NCI-H82 treated with DMSO at 0.1 percent for 48 hours (cell line): ENCODE measurements around the gene RPTOR.
"Not testable (repeated sequence)": the region's sequence is repeated elsewhere in the genome, so short reads cannot be mapped to it uniquely, and the experiment has no call there.

Experiments used
- DNase-seq: peaks from one replicate; lab custom pipeline; 2025; ENCODE audit not compliant: unreplicated experiment; lab: John Stamatoyannopoulos, UW

RPTOR gene

GRCh38 chr17:80545499-80545826 lies 825 bp downstream of the RPTOR start:
- no peak for DNase-seq

GRCh38 chr17:80546267-80546666 lies 1.6 kb downstream of the RPTOR start:
- no peak for DNase-seq

DNA sequence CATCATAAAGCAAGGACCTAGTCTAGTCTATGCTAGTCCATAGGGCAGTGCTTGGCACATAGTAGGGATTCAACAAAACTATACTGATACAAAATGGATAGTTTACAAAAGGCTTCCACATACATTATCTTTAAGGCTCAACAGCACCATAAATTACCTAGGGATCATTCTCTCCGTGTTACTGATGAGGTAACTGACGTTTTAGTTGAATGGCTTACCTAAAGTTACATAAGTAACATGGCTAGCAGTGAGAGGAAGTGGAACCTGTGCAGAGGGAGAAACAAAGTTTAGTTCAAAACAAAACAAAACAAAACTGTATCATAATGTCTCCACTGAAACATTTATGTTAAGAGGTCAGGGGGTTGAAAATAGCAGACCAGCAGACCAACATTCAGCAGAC lies 7.9 kb downstream of the RPTOR start:
- no peak for DNase-seq

DNA sequence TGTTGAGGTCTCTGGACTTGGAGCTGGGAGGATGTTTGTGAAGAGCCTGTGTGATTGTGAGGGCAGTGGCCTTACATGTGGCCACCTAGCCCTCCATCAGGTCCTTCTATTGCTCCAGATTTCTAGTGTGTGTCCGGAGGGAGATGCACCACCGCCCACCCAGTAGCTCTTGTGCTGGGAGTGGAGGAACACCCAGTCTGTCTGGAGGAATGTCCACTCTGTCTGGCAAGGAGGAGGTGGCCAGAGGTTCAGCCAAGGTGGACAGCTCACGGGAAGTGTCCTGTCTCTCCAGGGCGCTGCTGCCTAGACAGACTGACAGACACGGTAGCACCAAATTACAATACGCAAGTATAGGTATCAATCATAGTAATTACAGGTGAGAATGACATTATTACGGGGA lies 10.6 kb downstream of the RPTOR start:
- DNase-seq: no peak

- DNase-seq: no peak
These were observed 13.4 kb downstream of the RPTOR start for GRCh38 chr17:80558046-80558445.

DNA sequence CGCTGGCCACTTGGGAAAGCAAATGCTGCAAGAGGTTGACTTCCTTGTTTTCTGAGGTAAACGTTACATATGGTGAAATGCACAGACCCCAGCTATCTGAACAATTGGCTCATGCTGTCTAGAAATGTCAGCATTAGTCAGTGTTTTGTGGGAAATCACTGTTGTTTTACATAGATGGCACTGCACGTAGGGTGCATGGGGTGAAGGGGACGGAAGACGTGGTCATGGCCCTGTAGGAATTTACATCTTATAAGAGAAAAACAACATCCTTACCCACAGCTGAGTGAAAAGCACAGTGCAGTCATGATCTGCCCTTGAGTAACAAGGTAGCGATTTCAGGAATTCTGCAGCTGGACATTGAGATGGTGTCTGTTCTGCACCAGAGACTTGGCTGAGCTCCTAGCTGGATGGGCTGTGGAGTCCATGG lies 15.2 kb downstream of the RPTOR start:
- DNase-seq: no peak

GRCh38 chr17:80561541-80562114 lies 17.0 kb downstream of the RPTOR start:
- DNase-seq: no peak

DNA sequence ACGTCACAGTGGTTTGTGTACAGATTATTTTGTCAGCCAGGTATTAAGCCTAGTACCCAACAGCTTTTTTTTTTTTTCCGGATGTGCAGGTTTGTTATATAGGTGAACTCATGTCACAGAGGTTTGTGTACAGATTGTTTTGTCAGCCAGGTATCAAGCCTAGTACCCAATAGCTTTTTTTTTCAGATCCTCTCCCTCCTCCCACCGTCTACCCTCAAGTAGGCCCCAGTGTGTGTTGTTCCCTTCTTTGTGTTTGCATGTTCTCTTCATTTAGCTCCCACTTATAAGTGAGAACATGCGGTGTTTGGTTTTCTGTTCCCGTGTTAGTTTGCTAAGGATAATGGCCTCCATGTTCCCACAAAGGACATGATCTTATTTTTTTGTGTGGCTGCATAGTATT lies 19.9 kb downstream of the RPTOR start:
- DNase-seq: no peak

DNA sequence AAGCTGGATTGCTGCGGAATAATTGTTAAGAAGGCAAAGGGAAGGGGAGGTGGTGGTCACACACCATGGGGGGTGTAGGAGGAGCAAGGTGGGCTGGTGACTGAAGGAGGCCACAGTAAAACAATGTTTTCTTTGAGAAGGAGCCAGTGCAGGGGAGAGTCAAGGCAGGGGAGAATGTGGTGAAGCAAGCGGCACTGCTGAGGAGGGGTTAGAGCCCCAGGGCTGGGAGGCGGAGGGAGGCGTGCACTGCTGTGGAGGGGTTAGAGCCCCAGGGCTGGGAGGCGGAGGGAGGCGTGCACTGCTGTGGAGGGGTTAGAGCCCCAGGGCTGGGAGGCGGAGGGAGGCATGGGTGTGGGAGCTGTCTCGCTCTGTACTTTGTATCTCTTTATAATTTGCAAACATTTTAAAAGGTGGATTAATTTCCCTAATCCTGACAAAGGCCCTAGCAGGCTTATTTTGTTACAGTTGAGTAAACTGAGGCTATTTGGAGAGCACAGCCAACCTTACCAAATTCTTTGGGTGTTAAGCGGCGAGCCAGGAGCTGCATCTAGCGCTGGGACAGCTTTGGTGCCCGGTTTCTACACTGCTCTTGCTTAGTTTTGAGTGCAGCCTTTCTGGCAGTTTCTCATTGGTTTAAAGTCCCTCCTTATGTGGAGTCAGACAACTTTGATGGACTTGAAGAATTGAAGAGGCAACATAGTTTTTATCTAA lies 20.9 kb downstream of the RPTOR start:
- DNase-seq: no peak

DNA sequence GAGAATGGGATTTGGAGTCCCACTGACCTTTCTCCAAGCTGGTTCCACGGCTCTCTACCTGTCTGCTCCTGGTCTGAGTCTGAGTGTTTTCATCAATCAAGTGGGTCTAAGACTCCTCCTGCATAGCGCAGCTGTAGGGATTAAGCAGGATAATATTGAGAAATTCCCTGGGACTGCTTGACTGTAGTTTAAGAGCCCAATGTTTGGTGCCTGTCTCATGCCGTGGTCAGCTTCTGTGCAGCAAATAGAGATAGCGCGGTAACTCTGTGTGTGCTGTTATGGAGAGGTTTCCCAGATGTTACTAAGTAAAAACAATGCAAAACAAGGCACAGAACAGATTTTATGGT lies 21.4 kb downstream of the RPTOR start:
- DNase-seq: peak; percentile 61

GRCh38 chr17:80568246-80568645 lies 23.6 kb downstream of the RPTOR start:
- no peak for DNase-seq

DNA sequence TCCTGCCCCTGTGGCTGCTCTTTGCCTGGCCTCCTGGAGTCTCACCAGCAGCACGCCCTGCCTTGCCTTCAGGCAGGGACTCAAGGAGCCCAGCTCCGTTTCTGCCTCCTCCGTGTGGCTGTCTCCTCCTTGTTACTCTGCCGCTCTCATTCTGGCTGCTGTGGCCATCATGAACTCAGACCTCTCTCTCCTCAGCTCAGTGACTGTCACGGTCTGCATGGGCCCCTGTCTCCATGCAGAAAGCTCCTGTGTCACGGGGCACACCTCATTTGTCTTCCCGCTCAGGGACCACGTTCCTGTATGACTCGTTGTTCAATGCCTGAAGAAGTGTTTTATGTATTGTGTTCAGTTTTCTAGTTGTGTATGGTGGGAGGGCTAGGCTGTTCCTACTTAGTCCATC lies 25.3 kb downstream of the RPTOR start:
- no peak for DNase-seq

DNA sequence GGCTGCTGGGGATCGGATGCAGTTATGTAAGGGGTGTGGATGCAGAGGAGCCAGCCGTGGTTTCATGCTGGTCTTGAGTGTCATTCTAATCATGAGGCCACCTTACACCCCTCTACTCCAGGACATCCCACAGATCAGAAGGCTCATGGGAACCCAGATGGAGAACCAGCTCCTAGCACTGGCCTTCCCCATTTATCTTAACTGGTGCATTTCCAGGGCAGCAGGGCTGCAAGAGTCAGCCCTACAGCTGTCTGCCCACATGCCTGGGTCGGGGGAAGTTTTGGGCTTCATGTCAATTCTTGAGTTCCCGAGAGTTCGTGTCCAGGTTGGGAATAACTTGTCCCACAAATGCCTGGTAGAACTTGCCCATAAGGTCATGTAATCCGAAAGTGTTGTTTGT lies 29.1 kb downstream of the RPTOR start:
- no peak for DNase-seq

GRCh38 chr17:80574496-80574895 lies 29.9 kb downstream of the RPTOR start:
- no peak for DNase-seq

GRCh38 chr17:80575057-80575875 lies 30.6 kb downstream of the RPTOR start:
- DNase-seq: peak; percentile 84

DNA sequence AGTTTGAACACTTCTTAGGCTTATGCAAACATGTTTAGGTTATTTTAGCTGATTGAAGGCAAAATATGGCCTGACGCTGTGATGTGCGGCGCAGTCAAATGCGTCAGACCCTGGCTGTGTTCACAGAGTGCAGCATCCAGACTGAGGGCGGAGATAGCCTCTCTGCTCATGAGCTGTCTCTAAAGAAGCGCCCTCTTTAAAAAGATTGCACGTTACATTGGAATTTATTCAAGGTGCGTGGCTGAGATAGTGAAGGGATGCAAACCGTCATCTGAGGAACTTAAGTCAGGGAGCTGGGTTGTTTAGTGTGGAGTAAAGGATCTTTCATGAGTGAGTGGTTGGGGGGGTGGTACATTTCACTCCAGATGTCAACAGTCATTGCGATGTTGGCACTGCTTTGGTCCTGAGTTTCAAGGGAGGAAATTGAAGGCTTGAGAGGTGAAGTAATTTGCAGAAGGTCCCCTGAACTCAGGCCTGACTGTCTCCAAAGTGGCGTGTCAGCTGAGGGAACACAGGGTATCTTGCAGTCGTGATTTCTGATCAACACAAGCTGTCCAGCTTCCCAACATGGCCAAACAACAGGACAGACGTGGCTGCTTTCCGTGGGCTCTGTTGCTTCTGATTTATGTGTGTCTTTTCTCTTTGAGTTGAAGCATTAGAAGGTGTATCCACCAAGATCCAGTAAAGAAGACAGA lies 33.4 kb downstream of the RPTOR start:
- DNase-seq: no peak

- not testable (repeated sequence) for DNase-seq
These were observed 34.2 kb downstream of the RPTOR start for GRCh38 chr17:80578668-80579388.

GRCh38 chr17:80582165-80582564 lies 37.5 kb downstream of the RPTOR start:
- no peak for DNase-seq

DNA sequence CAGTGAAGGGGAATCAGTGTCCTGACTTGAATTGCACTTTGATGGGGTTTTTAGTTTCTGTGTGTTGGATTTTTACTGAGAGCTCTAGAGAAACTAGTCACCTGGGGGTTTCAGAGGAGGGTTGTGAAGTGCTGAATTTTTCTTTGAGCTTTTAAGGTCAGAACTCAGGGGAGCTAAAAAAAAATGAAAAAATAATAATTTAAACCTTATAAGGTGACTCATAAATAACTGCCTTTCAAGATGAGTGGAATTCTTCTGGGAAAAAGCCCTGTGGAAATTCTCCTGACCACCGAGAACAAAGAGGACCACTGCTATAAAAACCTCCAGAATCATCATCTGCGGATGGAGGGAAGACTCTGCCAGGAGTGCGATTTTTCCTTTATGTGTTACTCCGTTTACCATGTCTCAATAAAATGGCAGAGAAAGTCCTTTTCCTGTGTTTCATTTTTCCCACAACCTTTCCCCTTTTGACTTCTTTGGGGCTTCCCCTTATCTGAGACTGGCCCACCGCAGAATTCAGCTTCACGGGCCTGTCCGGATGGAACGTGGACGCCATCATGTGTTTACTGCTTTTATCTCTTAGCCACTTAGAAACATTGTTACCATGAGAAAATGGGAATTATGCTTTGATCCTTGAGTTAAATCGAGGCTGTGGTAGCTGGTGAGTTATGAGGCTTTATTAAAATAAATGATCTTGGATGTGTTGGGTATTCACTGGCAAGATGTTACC lies 39.7 kb downstream of the RPTOR start:
- DNase-seq: no peak
